ENCODE data around the gene RSRC1. TPM values are rescaled to one million over a fixed set of nuclear protein-coding genes. Genes with fewer than 3 reads are reported as not detected.

Gene RSRC1
- total and polyA plus RNA-seq, 10 donors, result 7.2 to 56.5 (median 33.1) TPM

DNA sequence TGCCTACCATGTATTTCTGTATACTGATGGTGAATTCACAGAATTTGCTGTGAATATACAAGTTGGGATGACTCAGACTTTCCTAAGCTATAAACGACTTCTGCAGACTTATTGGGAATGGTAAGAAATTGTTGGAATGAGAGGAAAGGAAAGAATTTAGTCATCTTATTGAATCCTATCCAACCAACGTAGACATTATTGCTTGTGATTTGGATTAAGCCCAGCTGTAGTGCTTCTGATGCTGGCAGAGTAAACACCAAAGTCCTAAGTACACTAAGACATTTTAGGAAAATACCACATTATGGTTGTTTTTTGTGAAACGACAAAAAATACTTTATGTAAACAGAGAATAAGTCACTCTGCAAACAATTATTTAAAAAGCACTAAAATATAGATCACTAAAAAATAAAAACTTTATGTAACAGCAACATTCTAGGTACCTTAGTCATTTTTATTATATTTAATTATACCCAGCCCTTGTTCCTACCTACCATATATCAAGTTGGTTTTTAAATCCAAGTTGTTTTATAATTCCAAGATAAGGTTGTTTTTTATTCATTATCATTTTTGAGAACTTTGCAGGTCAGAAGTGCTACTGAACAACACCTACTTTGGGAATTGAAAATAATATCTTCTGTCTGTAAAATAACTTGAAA is 361.9 kb downstream of the RSRC1 start:
- no peak overlapping the region for H3K27ac ChIP-seq
- no peak overlapping the region for H3K4me3 ChIP-seq
- peaks cover 0 to 7% (median 0%) of the 10 kb centered on the region in 8 donors for H3K9me3 ChIP-seq
- H3K4me1 ChIP-seq, result no peaks in the 10 kb centered on the region
- H3K27me3 ChIP-seq (replicated peaks in 1 of 7), result no peaks in the 10 kb centered on the region
- H3K36me3 ChIP-seq, result peaks cover 0 to 3% (median 0%) of the 10 kb centered on the region in 6 donors
- WGBS, 5 donors, result 66 to 87% (median 77%) methylated on average over 3 of the region's 3 CpGs
- DNase-seq, result no peak
- TF ChIP-seq, protein P1, sequence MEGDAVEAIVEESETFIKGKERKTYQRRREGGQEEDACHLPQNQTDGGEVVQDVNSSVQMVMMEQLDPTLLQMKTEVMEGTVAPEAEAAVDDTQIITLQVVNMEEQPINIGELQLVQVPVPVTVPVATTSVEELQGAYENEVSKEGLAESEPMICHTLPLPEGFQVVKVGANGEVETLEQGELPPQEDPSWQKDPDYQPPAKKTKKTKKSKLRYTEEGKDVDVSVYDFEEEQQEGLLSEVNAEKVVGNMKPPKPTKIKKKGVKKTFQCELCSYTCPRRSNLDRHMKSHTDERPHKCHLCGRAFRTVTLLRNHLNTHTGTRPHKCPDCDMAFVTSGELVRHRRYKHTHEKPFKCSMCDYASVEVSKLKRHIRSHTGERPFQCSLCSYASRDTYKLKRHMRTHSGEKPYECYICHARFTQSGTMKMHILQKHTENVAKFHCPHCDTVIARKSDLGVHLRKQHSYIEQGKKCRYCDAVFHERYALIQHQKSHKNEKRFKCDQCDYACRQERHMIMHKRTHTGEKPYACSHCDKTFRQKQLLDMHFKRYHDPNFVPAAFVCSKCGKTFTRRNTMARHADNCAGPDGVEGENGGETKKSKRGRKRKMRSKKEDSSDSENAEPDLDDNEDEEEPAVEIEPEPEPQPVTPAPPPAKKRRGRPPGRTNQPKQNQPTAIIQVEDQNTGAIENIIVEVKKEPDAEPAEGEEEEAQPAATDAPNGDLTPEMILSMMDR (IDR thresholded peaks at IDR 0.05 in 8 of 11, conservative IDR thresholded peaks at IDR 0.05 in 3 of 11), result no peak
- no peak for TF ChIP-seq POLR2A (IDR thresholded peaks at IDR 0.05)
- no peak for TF ChIP-seq POLR2AphosphoS5 (IDR thresholded peaks at IDR 0.05)
- intact Hi-C loops (cut with DNase I; ENCODE audit: low total_unique reads), result no loop called here

DNA sequence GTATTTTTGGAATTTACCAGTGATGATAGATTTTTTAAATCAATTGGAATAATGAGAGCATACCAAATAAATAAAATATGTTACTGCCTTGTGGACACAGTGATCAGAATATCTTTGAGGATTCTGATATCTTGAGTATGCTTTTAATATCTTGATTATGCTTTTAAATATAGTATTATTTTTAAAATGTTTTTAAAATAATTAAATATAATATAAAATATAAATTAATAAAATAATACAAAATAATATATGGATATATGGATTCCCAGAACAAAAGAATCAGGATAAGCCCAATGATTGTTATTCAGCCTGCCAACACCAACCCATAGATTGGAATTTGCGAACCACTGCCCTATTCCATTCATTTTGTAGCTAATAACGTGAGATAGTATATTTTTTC is 369.2 kb downstream of the RSRC1 start:
- intact Hi-C loops (cut with DNase I; ENCODE audit: low total_unique reads), result no loop called here
- H3K36me3 ChIP-seq, result no peaks in the 10 kb centered on the region
- no peak overlapping the region for H3K27ac ChIP-seq
- no peak overlapping the region for H3K4me3 ChIP-seq
- TF ChIP-seq POLR2AphosphoS5 (IDR thresholded peaks at IDR 0.05), result no peak
- TF ChIP-seq, protein P1 (IDR thresholded peaks at IDR 0.05 in 8 of 11, conservative IDR thresholded peaks at IDR 0.05 in 3 of 11), result no peak
- no peak for TF ChIP-seq POLR2A (IDR thresholded peaks at IDR 0.05)
- no peaks in the 10 kb centered on the region for H3K4me1 ChIP-seq
- DNase-seq, result no peak
- no peaks in the 10 kb centered on the region for H3K27me3 ChIP-seq (replicated peaks in 1 of 7)
- H3K9me3 ChIP-seq, result no peaks in the 10 kb centered on the region
- 94 to 100% (median 95%) methylated on average over 2 of the region's 2 CpGs for WGBS, 5 donors

DNA sequence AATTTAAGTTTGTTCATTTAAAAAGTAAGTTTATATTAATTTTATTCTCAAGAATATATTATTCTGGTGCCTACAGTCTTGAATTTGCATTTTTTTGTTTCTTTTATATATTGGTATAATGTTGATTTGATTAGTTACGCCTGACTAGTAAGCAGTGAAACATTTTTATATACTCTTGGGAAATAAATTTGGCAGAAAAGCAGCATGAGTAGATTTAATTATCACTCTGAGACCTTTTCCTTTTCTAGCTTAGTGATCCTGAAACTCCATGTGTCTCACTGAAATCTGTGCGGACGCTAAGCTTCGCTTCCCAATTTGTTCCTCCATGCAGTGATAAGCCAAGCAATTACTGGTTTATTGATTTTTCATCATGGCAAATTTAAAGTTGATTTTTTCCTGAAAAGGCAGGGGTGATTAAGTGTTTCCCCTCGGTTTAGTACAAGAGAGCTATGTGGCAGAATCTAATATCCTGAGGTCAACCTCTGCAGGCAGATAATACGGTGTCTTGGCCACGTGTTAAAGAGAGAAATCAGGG is 373.9 kb downstream of the RSRC1 start:
- no peaks in the 10 kb centered on the region for H3K36me3 ChIP-seq
- DNase-seq, result no peak
- TF ChIP-seq POLR2A (IDR thresholded peaks at IDR 0.05), result no peak
- no peak for TF ChIP-seq POLR2AphosphoS5 (IDR thresholded peaks at IDR 0.05)
- TF ChIP-seq, protein P1 (IDR thresholded peaks at IDR 0.05 in 8 of 11, conservative IDR thresholded peaks at IDR 0.05 in 3 of 11), result no peak
- no peak overlapping the region for H3K4me3 ChIP-seq
- H3K4me1 ChIP-seq, result no peaks in the 10 kb centered on the region
- H3K27me3 ChIP-seq (replicated peaks in 1 of 7), result no peaks in the 10 kb centered on the region
- H3K27ac ChIP-seq, result no peak overlapping the region
- no peaks in the 10 kb centered on the region for H3K9me3 ChIP-seq
- intact Hi-C loops (cut with DNase I; ENCODE audit: low total_unique reads), result no loop called here
- WGBS, 5 donors, result 89 to 94% (median 92%) methylated on average over 7 of the region's 7 CpGs

DNA sequence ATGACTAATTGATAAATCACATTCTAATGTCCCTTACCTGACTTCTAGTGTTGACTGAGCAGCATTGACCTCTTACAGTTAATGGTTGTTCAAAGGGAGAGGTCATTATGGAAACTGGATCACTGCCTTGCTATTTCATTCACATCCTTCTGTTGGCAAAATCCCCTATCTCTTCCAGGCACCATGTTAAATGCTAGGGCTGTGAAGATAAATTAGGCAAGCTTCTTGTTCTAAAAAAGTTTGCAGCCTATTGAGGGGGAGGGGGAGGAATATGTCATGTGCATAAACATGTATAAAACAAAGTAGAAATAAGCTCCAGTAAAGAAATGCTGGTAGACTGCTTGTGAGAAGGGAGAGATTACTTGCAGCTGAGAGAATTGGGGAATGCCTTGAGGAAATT is 376.3 kb downstream of the RSRC1 start:
- intact Hi-C loops (cut with DNase I; ENCODE audit: low total_unique reads), result no loop called here
- DNase-seq, result no peak
- Histone ChIP-seq H3K27me3 (replicated peaks in 1 of 7) (no peaks in the 10 kb centered on the region), H3K36me3 (no peaks in the 10 kb centered on the region), H3K27ac (no peak overlapping the region), H3K4me1 (no peaks in the 10 kb centered on the region), H3K9me3 (no peaks in the 10 kb centered on the region), H3K4me3 (no peak overlapping the region)
- TF ChIP-seq POLR2AphosphoS5 (IDR thresholded peaks at IDR 0.05) (no peak), POLR2A (IDR thresholded peaks at IDR 0.05) (no peak)
- TF ChIP-seq, protein P1 (IDR thresholded peaks at IDR 0.05 in 8 of 11, conservative IDR thresholded peaks at IDR 0.05 in 3 of 11), result no peak

Data from spleen (tissue), 11 donors.